ENCODE results near the gene COX6A1. TPM values are rescaled to one million over a fixed set of nuclear protein-coding genes. Genes with fewer than 3 reads are reported as not detected.

The COX6A1 gene
- total RNA-seq, 1 donor from 2014 or later, result 388 TPM

- Mint-ChIP-seq H3K27ac (ENCODE audit: unreplicated experiment) (no peak overlapping the region), H3K36me3 (ENCODE audit: low read depth, unreplicated experiment) (no peaks in the 10 kb centered on the region), H3K27me3 (ENCODE audit: low read depth, unreplicated experiment) (peaks cover 18% of the 10 kb centered on the region), H3K4me3 (ENCODE audit: unreplicated experiment) (no peak overlapping the region), H3K4me1 (ENCODE audit: low read depth, unreplicated experiment) (no peaks in the 10 kb centered on the region), H3K9me3 (ENCODE audit: unreplicated experiment) (no peaks in the 10 kb centered on the region)
- Histone ChIP-seq H2AFZ (ENCODE audit: low read depth, low read length) (peak overlapping the region; percentile 60), H3K27me3 (ENCODE audit: insufficient read depth, low read length) (peaks cover 10% of the 10 kb centered on the region), H3K9ac (ENCODE audit: low read length) (peak overlapping the region; percentile 35), H3K4me2 (ENCODE audit: low read length) (peak overlapping the region; percentile 72), H3K79me2 (ENCODE audit: insufficient read depth, low read length) (no peaks in the 10 kb centered on the region), H3K9me3 (ENCODE audit: insufficient read depth, low read depth, low read length) (no peaks in the 10 kb centered on the region), H3K27ac (ENCODE audit: low read depth, low read length) (no peak overlapping the region), H3K4me3 (ENCODE audit: insufficient read depth, low read depth, low read length) (no peak overlapping the region), H4K20me1 (ENCODE audit: insufficient read depth, low read length) (no peaks in the 10 kb centered on the region), H3K4me1 (ENCODE audit: insufficient read depth, low read length) (no peaks in the 10 kb centered on the region), H3K36me3 (ENCODE audit: insufficient read depth, low read length) (no peaks in the 10 kb centered on the region)
- no peak for TF ChIP-seq EZH2 (IDR thresholded peaks at IDR 0.05; ENCODE audit: insufficient read depth, low read length)
- TF ChIP-seq, protein P1, sequence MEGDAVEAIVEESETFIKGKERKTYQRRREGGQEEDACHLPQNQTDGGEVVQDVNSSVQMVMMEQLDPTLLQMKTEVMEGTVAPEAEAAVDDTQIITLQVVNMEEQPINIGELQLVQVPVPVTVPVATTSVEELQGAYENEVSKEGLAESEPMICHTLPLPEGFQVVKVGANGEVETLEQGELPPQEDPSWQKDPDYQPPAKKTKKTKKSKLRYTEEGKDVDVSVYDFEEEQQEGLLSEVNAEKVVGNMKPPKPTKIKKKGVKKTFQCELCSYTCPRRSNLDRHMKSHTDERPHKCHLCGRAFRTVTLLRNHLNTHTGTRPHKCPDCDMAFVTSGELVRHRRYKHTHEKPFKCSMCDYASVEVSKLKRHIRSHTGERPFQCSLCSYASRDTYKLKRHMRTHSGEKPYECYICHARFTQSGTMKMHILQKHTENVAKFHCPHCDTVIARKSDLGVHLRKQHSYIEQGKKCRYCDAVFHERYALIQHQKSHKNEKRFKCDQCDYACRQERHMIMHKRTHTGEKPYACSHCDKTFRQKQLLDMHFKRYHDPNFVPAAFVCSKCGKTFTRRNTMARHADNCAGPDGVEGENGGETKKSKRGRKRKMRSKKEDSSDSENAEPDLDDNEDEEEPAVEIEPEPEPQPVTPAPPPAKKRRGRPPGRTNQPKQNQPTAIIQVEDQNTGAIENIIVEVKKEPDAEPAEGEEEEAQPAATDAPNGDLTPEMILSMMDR (IDR thresholded peaks at IDR 0.05; ENCODE audit: insufficient read depth, low read depth, low read length), result no peak
- no peak for FAIRE-seq
- DNase-seq (ENCODE audit: low read depth), result peak; percentile 21
Measured at GRCh38 chr12:120397824-120398540, 39.9 kb upstream of the COX6A1 start.

DNA sequence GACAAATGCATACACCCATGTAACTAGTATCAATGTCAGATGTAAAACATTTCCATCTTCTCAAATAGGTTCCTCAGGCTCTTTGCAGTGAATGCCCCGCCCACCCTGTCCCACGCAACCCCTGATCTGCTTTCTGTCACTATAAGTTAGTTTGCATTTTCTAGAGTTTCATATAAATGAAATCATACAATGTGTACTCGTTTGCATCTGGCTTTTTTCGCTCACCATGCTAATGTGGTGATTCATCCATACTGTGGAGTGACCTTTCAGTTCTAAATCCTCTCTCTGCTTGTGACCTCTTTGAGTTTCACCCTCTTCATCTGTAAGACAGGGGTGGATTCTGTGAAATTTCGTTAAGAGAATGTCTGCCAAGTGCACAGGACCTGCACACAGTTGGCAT is 38.4 kb upstream of the COX6A1 start:
- no peak overlapping the region for H3K4me3 ChIP-seq (ENCODE audit: insufficient read depth, low read depth, low read length)
- peaks cover 6% of the 10 kb centered on the region for H3K27me3 ChIP-seq (ENCODE audit: insufficient read depth, low read length)
- no peaks in the 10 kb centered on the region for H4K20me1 ChIP-seq (ENCODE audit: insufficient read depth, low read length)
- no peak overlapping the region for H3K4me2 ChIP-seq (ENCODE audit: low read length)
- Mint-ChIP-seq H3K27me3 (ENCODE audit: low read depth, unreplicated experiment) (peaks cover 25% of the 10 kb centered on the region), H3K9me3 (ENCODE audit: unreplicated experiment) (no peaks in the 10 kb centered on the region), H3K27ac (ENCODE audit: unreplicated experiment) (no peak overlapping the region), H3K36me3 (ENCODE audit: low read depth, unreplicated experiment) (no peaks in the 10 kb centered on the region), H3K4me3 (ENCODE audit: unreplicated experiment) (no peak overlapping the region), H3K4me1 (ENCODE audit: low read depth, unreplicated experiment) (no peaks in the 10 kb centered on the region)
- TF ChIP-seq EZH2 (IDR thresholded peaks at IDR 0.05; ENCODE audit: insufficient read depth, low read length), result no peak
- TF ChIP-seq, protein P1 (IDR thresholded peaks at IDR 0.05; ENCODE audit: insufficient read depth, low read depth, low read length), result no peak
- H3K79me2 ChIP-seq (ENCODE audit: insufficient read depth, low read length), result no peaks in the 10 kb centered on the region
- no peak overlapping the region for H3K9ac ChIP-seq (ENCODE audit: low read length)
- H3K4me1 ChIP-seq (ENCODE audit: insufficient read depth, low read length), result no peaks in the 10 kb centered on the region
- H3K9me3 ChIP-seq (ENCODE audit: insufficient read depth, low read depth, low read length), result no peaks in the 10 kb centered on the region
- FAIRE-seq (no peak), DNase-seq (ENCODE audit: low read depth) (peak; percentile 67)
- no peaks in the 10 kb centered on the region for H3K36me3 ChIP-seq (ENCODE audit: insufficient read depth, low read length)
- H2AFZ ChIP-seq (ENCODE audit: low read depth, low read length), result no peak overlapping the region
- H3K27ac ChIP-seq (ENCODE audit: low read depth, low read length), result no peak overlapping the region

DNA sequence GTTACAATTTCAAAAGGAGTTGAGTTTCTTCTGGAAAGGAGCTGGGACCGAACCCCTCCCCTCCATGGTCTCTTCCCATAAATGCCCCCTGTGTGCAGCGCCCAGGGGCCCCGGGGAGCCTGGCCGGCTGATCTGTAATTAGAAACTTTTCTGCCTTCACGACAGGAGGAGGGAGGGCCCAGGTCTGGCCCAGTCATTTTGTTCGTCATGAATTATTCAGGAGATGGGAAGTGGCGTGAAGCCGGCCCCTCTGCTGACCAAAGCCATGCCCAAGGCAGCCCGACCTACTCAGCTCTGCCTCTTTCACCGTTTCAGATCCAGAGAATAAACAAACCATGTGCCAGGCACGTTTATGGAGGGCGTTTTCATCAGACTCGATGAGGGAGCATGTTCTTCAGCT is 35.7 kb upstream of the COX6A1 start:
- Histone ChIP-seq H4K20me1 (ENCODE audit: insufficient read depth, low read length) (no peaks in the 10 kb centered on the region), H2AFZ (ENCODE audit: low read depth, low read length) (peak overlapping the region; percentile 70), H3K4me2 (ENCODE audit: low read length) (peak overlapping the region; percentile 31), H3K79me2 (ENCODE audit: insufficient read depth, low read length) (no peaks in the 10 kb centered on the region), H3K4me3 (ENCODE audit: insufficient read depth, low read depth, low read length) (no peak overlapping the region), H3K27ac (ENCODE audit: low read depth, low read length) (no peak overlapping the region), H3K9me3 (ENCODE audit: insufficient read depth, low read depth, low read length) (no peaks in the 10 kb centered on the region), H3K9ac (ENCODE audit: low read length) (no peak overlapping the region), H3K27me3 (ENCODE audit: insufficient read depth, low read length) (no peaks in the 10 kb centered on the region), H3K36me3 (ENCODE audit: insufficient read depth, low read length) (no peaks in the 10 kb centered on the region), H3K4me1 (ENCODE audit: insufficient read depth, low read length) (no peaks in the 10 kb centered on the region)
- FAIRE-seq, result no peak
- Mint-ChIP-seq H3K36me3 (ENCODE audit: low read depth, unreplicated experiment) (no peaks in the 10 kb centered on the region), H3K4me3 (ENCODE audit: unreplicated experiment) (no peak overlapping the region), H3K4me1 (ENCODE audit: low read depth, unreplicated experiment) (no peaks in the 10 kb centered on the region), H3K27me3 (ENCODE audit: low read depth, unreplicated experiment) (peaks cover 14% of the 10 kb centered on the region), H3K9me3 (ENCODE audit: unreplicated experiment) (no peaks in the 10 kb centered on the region), H3K27ac (ENCODE audit: unreplicated experiment) (no peak overlapping the region)
- TF ChIP-seq, protein P1 (IDR thresholded peaks at IDR 0.05; ENCODE audit: insufficient read depth, low read depth, low read length), result no peak
- TF ChIP-seq EZH2 (IDR thresholded peaks at IDR 0.05; ENCODE audit: insufficient read depth, low read length), result no peak
- DNase-seq (ENCODE audit: low read depth), result peak; percentile 18
